MM.1S (cell line): Measurements from ENCODE around the gene GZMM.

Experiments used
- DNase-seq: peaks from one replicate; pipeline ENCODE4 v3.0.0-alpha.2; 2015
- H2AFZ ChIP-seq: fragments of 300-600 bp; sonication (generic); 2 replicates; pipeline ENCODE4 v1.6.0; 2016; ENCODE audit warnings: antibody characterized with exemption, low read length
- H3F3A ChIP-seq: fragments of 300-600 bp; sonication (generic); 2 replicates; pipeline ENCODE4 v1.6.1; 2016; ENCODE audit warnings: mild to moderate bottlenecking, antibody characterized with exemption, low read length, moderate library complexity, mixed read lengths; ENCODE audit not compliant: insufficient read depth
- H3K27ac ChIP-seq: fragments of 300-600 bp; sonication (generic); 2 replicates; pipeline ENCODE4 v1.5.1; 2016; ENCODE audit warnings: mild to moderate bottlenecking, low read length
- H3K27me3 ChIP-seq: fragments of 300-600 bp; sonication (generic); replicated peaks from 2 replicates; pipeline ENCODE4 v1.6.0; 2016; ENCODE audit warnings: low read length; ENCODE audit not compliant: insufficient read depth
- H3K36me3 ChIP-seq: fragments of 300-600 bp; sonication (generic); replicated peaks from 2 replicates; pipeline ENCODE4 v1.6.1; 2016; ENCODE audit warnings: mild to moderate bottlenecking, low read length, mixed read lengths; ENCODE audit not compliant: insufficient read depth
- H3K4me1 ChIP-seq: fragments of 300-600 bp; sonication (generic); 2 replicates; pipeline ENCODE4 v1.6.1; 2016; ENCODE audit warnings: low read length, mixed read lengths
- H3K4me2 ChIP-seq: fragments of 300-600 bp; sonication (generic); 2 replicates; pipeline ENCODE4 v1.6.0; 2016; ENCODE audit warnings: low read depth, low read length
- H3K4me3 ChIP-seq: fragments of 300-600 bp; sonication (generic); 2 replicates; pipeline ENCODE4 v1.5.1; 2016; ENCODE audit warnings: low read length, mixed read lengths
- H3K79me2 ChIP-seq: fragments of 300-600 bp; sonication (generic); 2 replicates; pipeline ENCODE4 v1.6.1; 2016; ENCODE audit warnings: mixed run types, low read length, mixed read lengths
- H3K9ac ChIP-seq: fragments of 300-600 bp; sonication (generic); 2 replicates; pipeline ENCODE4 v1.6.1; 2016; ENCODE audit warnings: low read length, mixed read lengths
- H3K9me2 ChIP-seq: fragments of 300-600 bp; sonication (generic); replicated peaks from 2 replicates; pipeline ENCODE4 v1.6.1; 2016; ENCODE audit warnings: mild to moderate bottlenecking, low read length, mixed read lengths; ENCODE audit not compliant: insufficient read depth
- H3K9me3 ChIP-seq: fragments of 300-600 bp; sonication (generic); replicated peaks from 2 replicates; pipeline ENCODE4 v1.6.1; 2016; ENCODE audit warnings: mild to moderate bottlenecking, low read length, mixed read lengths; ENCODE audit not compliant: insufficient read depth
- H4K20me1 ChIP-seq: fragments of 300-600 bp; sonication (generic); 2 replicates; pipeline ENCODE4 v1.6.1; 2016; ENCODE audit warnings: mild to moderate bottlenecking, low read length, moderate library complexity, mixed read lengths; ENCODE audit not compliant: insufficient read depth
- CTCF ChIP-seq: fragments of 300-600 bp; sonication (generic); IDR thresholded peaks from 2 replicates; pipeline ENCODE4 v1.5.1; 2016; ENCODE audit warnings: antibody characterized with exemption, low read length, mixed read lengths
- EZH2 ChIP-seq: fragments of 300-600 bp; sonication (generic); optimal IDR thresholded peaks from 2 replicates; pipeline ENCODE3; 2017; ENCODE audit warnings: low read depth, mild to moderate bottlenecking, antibody characterized with exemption, low read length, mixed read lengths
- EZH2phosphoT487 ChIP-seq: fragments of 300-600 bp; sonication (generic); IDR thresholded peaks from 2 replicates; pipeline ENCODE4 v1.6.1; 2018; ENCODE audit warnings: antibody characterized with exemption, low read length

GZMM gene

DNA sequence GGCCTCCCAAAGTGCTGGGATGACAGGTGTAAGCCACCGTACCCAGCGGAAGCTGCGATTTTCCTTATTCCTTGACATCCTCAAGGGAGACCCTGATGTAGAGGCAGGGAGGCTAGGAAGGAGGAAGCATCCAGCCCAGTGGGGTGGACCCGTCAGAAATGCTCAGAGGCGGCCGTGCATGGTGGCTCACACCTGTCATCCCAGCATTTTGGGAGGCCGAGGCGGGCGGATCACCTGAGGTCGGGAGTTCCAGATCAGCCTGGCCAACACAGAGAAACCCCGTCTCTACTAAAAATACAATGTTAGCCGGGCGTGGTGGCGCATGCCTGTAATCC lies 11.6 kb downstream of the GZMM start:
- no peak for DNase-seq
- Histone ChIP-seq H3K4me2 (no peak overlapping the region), H3K9ac (no peak overlapping the region), H3K27ac (no peak overlapping the region), H3K4me3 (no peak overlapping the region), H3K36me3 (no peaks in the 10 kb centered on the region), H3K9me3 (no peaks in the 10 kb centered on the region), H4K20me1 (no peaks in the 10 kb centered on the region; the same call in 1 of the 2 replicates), H3F3A (no peaks in the 10 kb centered on the region), H3K4me1 (no peaks in the 10 kb centered on the region), H2AFZ (no peak overlapping the region), H3K9me2 (no peaks in the 10 kb centered on the region), H3K79me2 (no peaks in the 10 kb centered on the region), H3K27me3 (peaks cover 67% of the 10 kb centered on the region)
- TF ChIP-seq EZH2phosphoT487 (no peak), EZH2 (no peak), CTCF (no peak)

GRCh38 chr19:556611-557382 lies 12.9 kb downstream of the GZMM start:
- H3K27ac ChIP-seq: no peak overlapping the region
- TF ChIP-seq EZH2phosphoT487 (no peak), CTCF (no peak), EZH2 (no peak)
- peaks cover 56% of the 10 kb centered on the region for H3K27me3 ChIP-seq
- DNase-seq: no peak
- H3K9ac ChIP-seq: no peak overlapping the region
- no peaks in the 10 kb centered on the region for H3K9me3 ChIP-seq
- H3K4me1 ChIP-seq: no peaks in the 10 kb centered on the region
- no peaks in the 10 kb centered on the region for H3K79me2 ChIP-seq
- H3K36me3 ChIP-seq: no peaks in the 10 kb centered on the region
- H2AFZ ChIP-seq: no peak overlapping the region
- H3K4me3 ChIP-seq: no peak overlapping the region
- no peaks in the 10 kb centered on the region for H3F3A ChIP-seq
- H4K20me1 ChIP-seq: no peaks in the 10 kb centered on the region; the same call in 1 of the 2 replicates
- H3K4me2 ChIP-seq: no peak overlapping the region
- no peaks in the 10 kb centered on the region for H3K9me2 ChIP-seq

- Histone ChIP-seq H3K36me3 (no peaks in the 10 kb centered on the region), H3K27me3 (peaks cover 39% of the 10 kb centered on the region), H3K4me1 (no peaks in the 10 kb centered on the region), H3K9me2 (no peaks in the 10 kb centered on the region), H3F3A (no peaks in the 10 kb centered on the region), H2AFZ (no peak overlapping the region), H3K9me3 (no peaks in the 10 kb centered on the region), H3K4me3 (no peak overlapping the region), H3K4me2 (no peak overlapping the region), H4K20me1 (no peaks in the 10 kb centered on the region; the same call in 1 of the 2 replicates), H3K27ac (no peak overlapping the region), H3K9ac (no peak overlapping the region), H3K79me2 (no peaks in the 10 kb centered on the region)
- no peak for DNase-seq
- no peak for TF ChIP-seq CTCF
- no peak for TF ChIP-seq EZH2
- TF ChIP-seq EZH2phosphoT487: no peak
These were observed 15.1 kb downstream of the GZMM start for GRCh38 chr19:558770-559439.
